Activated CD8-positive, alpha-beta memory T cell treated with anti-CD3 and anti-CD28 coated beads for 36 hours (primary cell): ENCODE results near the gene ARHGAP6. TPM values are rescaled to one million over a fixed set of nuclear protein-coding genes. Genes with fewer than 3 reads are reported as not detected.
"Not testable (repeated sequence)": the region's sequence is repeated elsewhere in the genome, so short reads cannot be mapped to it uniquely, and the experiment has no call there.

Source experiments
- CTCF ChIA-PET: fragments of 350-600 bp; sonication (Branson Sonifier 250); formaldehyde crosslinking; loops from one replicate; lab custom pipeline; 2021; ENCODE audit warnings: antibody characterized with exemption; lab: Charles Lee
- POLR2A ChIA-PET: fragments of 350-600 bp; sonication (Branson Sonifier 250); formaldehyde crosslinking; loops from one replicate; lab custom pipeline; 2021; ENCODE audit warnings: antibody characterized with exemption; lab: Charles Lee
- total RNA-seq, 2 experiments: library from RNA; stranded (reverse); gene quantifications; one replicate each; pipeline ENCODE4 v1.2.3, GENCODE V29; 2021

The ARHGAP6 gene
- total RNA-seq, 2 experiments from 2014 or later: not detected

GRCh38 chrX:11151799-11152559 lies 513.7 kb downstream of the ARHGAP6 start:
- ChIA-PET POLR2A (no interaction called here), CTCF (no interaction called here)

- ChIA-PET CTCF (no interaction called here), POLR2A (no interaction called here)
These were observed 517.3 kb downstream of the ARHGAP6 start for GRCh38 chrX:11148401-11148800.

GRCh38 chrX:11146411-11146810 lies 519.3 kb downstream of the ARHGAP6 start:
- ChIA-PET CTCF (no interaction called here), POLR2A (no interaction called here)

GRCh38 chrX:11143931-11144678 lies 521.6 kb downstream of the ARHGAP6 start:
- CTCF ChIA-PET: no interaction called here

GRCh38 chrX:11138498-11139390 lies 527.0 kb downstream of the ARHGAP6 start:
- CTCF ChIA-PET: no interaction called here
- POLR2A ChIA-PET: no interaction called here

More at GRCh38 chrX:11143931-11144678, 521.6 kb downstream of the ARHGAP6 start:
- POLR2A ChIA-PET: no interaction called here

GRCh38 chrX:11137543-11138139 lies 528.1 kb downstream of the ARHGAP6 start:
- CTCF ChIA-PET: no interaction called here

GRCh38 chrX:11135564-11136185 lies 530.0 kb downstream of the ARHGAP6 start:
- ChIA-PET POLR2A (no interaction called here), CTCF (interaction anchor here (0.7 kb wide), 1 partner anchor 920 kb away, joined by 4 read pairs; no protein-coding TSS in a partner anchor)

More at GRCh38 chrX:11137543-11138139, 528.1 kb downstream of the ARHGAP6 start:
- POLR2A ChIA-PET: no interaction called here

- CTCF ChIA-PET: no interaction called here
- POLR2A ChIA-PET: no interaction called here
These were observed 534.6 kb downstream of the ARHGAP6 start for GRCh38 chrX:11131146-11131545.

GRCh38 chrX:11130136-11130535 lies 535.6 kb downstream of the ARHGAP6 start:
- POLR2A ChIA-PET: no interaction called here
- CTCF ChIA-PET: no interaction called here

- ChIA-PET POLR2A (no interaction called here), CTCF (no interaction called here)
These were observed 536.1 kb downstream of the ARHGAP6 start for GRCh38 chrX:11129534-11130105.

- POLR2A ChIA-PET: no interaction called here
- CTCF ChIA-PET: no interaction called here
These were observed 540.7 kb downstream of the ARHGAP6 start for GRCh38 chrX:11125060-11125459.

GRCh38 chrX:11124112-11124511 lies 541.6 kb downstream of the ARHGAP6 start:
- POLR2A ChIA-PET: no interaction called here
- CTCF ChIA-PET: no interaction called here

GRCh38 chrX:11123087-11123486 lies 542.6 kb downstream of the ARHGAP6 start:
- POLR2A ChIA-PET, CTCF ChIA-PET: not testable (repeated sequence)

- CTCF ChIA-PET: no interaction called here
- POLR2A ChIA-PET: no interaction called here
These were observed 546.3 kb downstream of the ARHGAP6 start for GRCh38 chrX:11119313-11119943.

GRCh38 chrX:11117745-11118144 lies 548.0 kb downstream of the ARHGAP6 start:
- POLR2A ChIA-PET: no interaction called here
- CTCF ChIA-PET: no interaction called here

- POLR2A ChIA-PET: no interaction called here
- CTCF ChIA-PET: no interaction called here
These were observed 552.0 kb downstream of the ARHGAP6 start for GRCh38 chrX:11113731-11114130.

- ChIA-PET POLR2A (no interaction called here), CTCF (interaction anchor here (0.6 kb wide), 1 partner anchor 31 kb away, joined by 3 read pairs; no protein-coding TSS in a partner anchor)
These were observed 553.8 kb downstream of the ARHGAP6 start for GRCh38 chrX:11111947-11112346.
